Keratinocyte (primary cell): ENCODE measurements around the gene SLC13A3. TPM values are rescaled to one million over a fixed set of nuclear protein-coding genes. Genes with fewer than 3 reads are reported as not detected.

Experiments used
- DNase-seq: peaks from one replicate; pipeline ENCODE4 v3.0.0-alpha.2; 2011; ENCODE audit warnings: low read depth, missing footprints, low spot score
- FAIRE-seq: peaks from 2 replicates; lab custom pipeline; 2011; peaks lifted over from hg19 to GRCh38; lab: Jason Lieb, UNC
- H2AFZ ChIP-seq: 2 replicates; pipeline ENCODE4 v1.6.0; 2012; ENCODE audit warnings: low read length, control low read depth, inconsistent platforms; ENCODE audit not compliant: control insufficient read depth
- H3K27ac ChIP-seq: 2 replicates; pipeline ENCODE4 v1.5.1; 2011; ENCODE audit warnings: low read length; ENCODE audit not compliant: control insufficient read depth, insufficient read depth
- H3K27me3 ChIP-seq: 3 replicates; pipeline ENCODE4 v1.6.0; 2011; ENCODE audit warnings: low read length; ENCODE audit not compliant: control insufficient read depth, insufficient read depth; ENCODE audit errors: extremely low read depth
- H3K36me3 ChIP-seq, 2 experiments: 2 replicates in 1 of 2; 3 replicates in 1 of 2; pipeline ENCODE4 v1.5.1; 2011; ENCODE audit warnings: low read length in 2 of 2, mild to moderate bottlenecking in 1 of 2; ENCODE audit not compliant: control insufficient read depth in 2 of 2, insufficient read depth in 2 of 2; ENCODE audit errors: extremely low read depth in 1 of 2
- H3K4me1 ChIP-seq: 3 replicates; pipeline ENCODE4 v1.5.1; 2011; ENCODE audit warnings: low read length; ENCODE audit not compliant: control insufficient read depth, insufficient read depth; ENCODE audit errors: extremely low read depth
- H3K4me2 ChIP-seq: 3 replicates; pipeline ENCODE4 v1.6.0; 2011; ENCODE audit warnings: low read depth, low read length; ENCODE audit not compliant: control insufficient read depth, insufficient read depth; ENCODE audit errors: extremely low read depth
- H3K4me3 ChIP-seq, 3 experiments: fragments of 200-600 bp in 1 of 3; sonication (generic) in 1 of 3; 2 replicates in 2 of 3; 3 replicates in 1 of 3; pipeline ENCODE4 v1.5.1; 2011 to 2016; ENCODE audit warnings: low read length in 3 of 3, mild to moderate bottlenecking in 3 of 3, control low read depth in 2 of 3, inconsistent platforms in 1 of 3, low read depth in 1 of 3, mixed read lengths in 1 of 3, mixed run types in 1 of 3, moderate library complexity in 1 of 3; ENCODE audit not compliant: control insufficient read depth in 2 of 3, insufficient read depth in 2 of 3; ENCODE audit errors: extremely low read depth in 1 of 3
- H3K79me2 ChIP-seq: 2 replicates; pipeline ENCODE4 v1.6.0; 2012; ENCODE audit warnings: low read length; ENCODE audit not compliant: control insufficient read depth, insufficient read depth
- H3K9ac ChIP-seq: 3 replicates; pipeline ENCODE4 v1.6.0; 2011; ENCODE audit warnings: low read length; ENCODE audit not compliant: control insufficient read depth, insufficient read depth; ENCODE audit errors: extremely low read depth
- H3K9me1 ChIP-seq: 3 replicates; pipeline ENCODE4 v1.6.0; 2011; ENCODE audit warnings: low read length; ENCODE audit not compliant: control insufficient read depth, insufficient read depth; ENCODE audit errors: extremely low read depth
- H3K9me3 ChIP-seq: 2 replicates; pipeline ENCODE4 v1.5.1; 2012; ENCODE audit warnings: low read depth, low read length; ENCODE audit not compliant: control insufficient read depth
- H4K20me1 ChIP-seq: 3 replicates; pipeline ENCODE4 v1.6.0; 2011; ENCODE audit warnings: low read length; ENCODE audit not compliant: control insufficient read depth, insufficient read depth; ENCODE audit errors: extremely low read depth
- CTCF ChIP-seq, 3 experiments: IDR thresholded peaks in 1 of 3; conservative IDR thresholded peaks in 1 of 3; optimal IDR thresholded peaks in 1 of 3; 2 replicates in 2 of 3; 3 replicates in 1 of 3; pipeline versions ENCODE3 to v1.5.1; 2011; ENCODE audit warnings: low read length in 3 of 3, mild to moderate bottlenecking in 3 of 3, moderate library complexity in 2 of 3, control low read depth in 1 of 3, inconsistent platforms in 1 of 3; ENCODE audit not compliant: insufficient read depth in 2 of 3; ENCODE audit errors: extremely low read depth in 1 of 3
- EZH2 ChIP-seq: IDR thresholded peaks from one replicate; pipeline ENCODE4 v1.6.1; 2012; ENCODE audit warnings: inconsistent platforms, mild to moderate bottlenecking, low read length, moderate library complexity
- dilution Hi-C: fragments of 300-500 bp; cut with MboI; formaldehyde crosslinking; loops from one replicate; pipeline ENCODE4 v1.7.0; 2020; ENCODE audit warnings: low sequenced_read_pairs; ENCODE audit not compliant: extremely low pct_ligation_motif_present
- polyA plus RNA-seq, 5 experiments: library from polyadenylated mRNA; depleted of rRNA in 3 of 5; stranded (reverse) in 3 of 5; stranded (forward) in 1 of 5; unstranded in 1 of 5; fragments of >200 nt; gene quantifications; 1 replicate in 1 of 5; 2 replicates in 3 of 5; 3 replicates in 1 of 5; pipeline versions ENCODE4 v1.2.1 to v1.2.3, GENCODE V29; 2011 to 2012; ENCODE audit warnings: missing spikeins in 2 of 5, low read depth in 1 of 5, low replicate concordance in 1 of 5

The SLC13A3 gene
- polyA plus RNA-seq, 1 donor (not counting 4 experiments of a cell fraction or from before 2014, with no cell fraction given), result 4.5 TPM

DNA sequence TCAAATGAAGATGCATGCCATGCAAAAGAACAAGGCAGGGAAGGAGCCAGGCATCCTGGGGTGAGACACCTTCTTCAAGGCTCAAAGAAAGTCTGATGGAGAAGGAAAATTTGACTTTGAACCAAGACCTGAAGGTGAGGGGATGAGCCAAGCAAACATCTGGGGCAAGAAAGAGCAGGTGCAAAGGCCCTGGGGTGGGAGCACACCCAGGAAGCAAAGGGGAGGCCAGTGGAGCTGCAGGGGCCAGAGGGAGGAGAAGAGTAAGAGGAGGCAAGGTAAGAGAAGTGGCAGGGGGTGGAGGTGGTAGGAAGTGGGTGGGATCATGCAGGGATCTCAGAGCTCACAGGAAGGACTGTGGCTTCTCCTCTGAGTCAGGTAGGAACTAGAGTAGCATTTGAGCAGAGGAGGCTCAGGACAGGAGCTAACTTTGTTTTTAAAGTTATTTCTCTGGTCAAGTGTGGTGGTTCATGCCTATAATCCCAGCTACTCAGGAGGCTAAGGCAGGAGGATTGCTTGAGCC lies 49.6 kb downstream of the SLC13A3 start:
- no peak for TF ChIP-seq EZH2
- no peak for TF ChIP-seq CTCF (optimal IDR thresholded peaks at IDR 0.05 in 1 of 3, IDR thresholded peaks at IDR 0.05 in 1 of 3, conservative IDR thresholded peaks at IDR 0.05 in 1 of 3; ENCODE audit: extremely low read depth in 1 of 3, insufficient read depth in 2 of 3, low read length in 3 of 3)
- Histone ChIP-seq H3K4me3 (no peak overlapping the region), H3K27ac (no peak overlapping the region), H4K20me1 (no peaks in the 10 kb centered on the region), H3K4me2 (no peak overlapping the region), H3K9ac (no peak overlapping the region), H3K9me1 (no peaks in the 10 kb centered on the region), H3K79me2 (no peaks in the 10 kb centered on the region), H2AFZ (no peak overlapping the region), H3K36me3 (no peaks in the 10 kb centered on the region), H3K4me1 (no peaks in the 10 kb centered on the region), H3K27me3 (no peaks in the 10 kb centered on the region), H3K9me3 (no peaks in the 10 kb centered on the region)
- DNase-seq (no peak), FAIRE-seq (no peak)
- dilution Hi-C loops, result no loop called here

DNA sequence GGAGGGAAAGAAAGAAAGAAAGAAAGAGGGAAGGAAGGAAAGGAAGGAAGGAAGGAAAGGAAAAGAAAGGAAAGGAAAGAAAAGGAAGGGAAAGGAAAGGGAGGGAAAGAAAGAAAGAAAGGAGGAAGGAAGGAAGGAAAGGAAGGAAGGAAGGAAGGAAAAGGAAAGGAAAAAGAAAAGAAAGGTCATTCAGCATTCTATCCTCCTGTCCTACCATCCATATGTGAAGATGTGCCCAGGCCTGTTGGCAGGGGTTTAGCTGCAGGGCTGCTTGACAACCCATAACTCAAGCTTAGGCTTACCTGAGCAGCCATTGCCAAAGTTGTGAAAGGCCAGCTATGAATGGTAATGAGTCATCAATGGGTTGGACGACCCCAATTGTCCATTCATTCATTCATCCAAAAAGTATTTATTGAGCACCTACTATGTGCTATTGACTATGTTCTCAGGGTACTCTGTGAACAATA lies 50.9 kb downstream of the SLC13A3 start:
- Histone ChIP-seq H3K27ac (no peak overlapping the region), H2AFZ (no peak overlapping the region), H3K4me1 (no peaks in the 10 kb centered on the region), H3K9ac (no peak overlapping the region), H3K9me1 (no peaks in the 10 kb centered on the region), H3K79me2 (no peaks in the 10 kb centered on the region), H4K20me1 (no peaks in the 10 kb centered on the region), H3K27me3 (no peaks in the 10 kb centered on the region), H3K4me2 (no peak overlapping the region), H3K36me3 (no peaks in the 10 kb centered on the region), H3K9me3 (no peaks in the 10 kb centered on the region), H3K4me3 (no peak overlapping the region)
- no peak for DNase-seq
- no peak for FAIRE-seq
- TF ChIP-seq CTCF (optimal IDR thresholded peaks at IDR 0.05 in 1 of 3, IDR thresholded peaks at IDR 0.05 in 1 of 3, conservative IDR thresholded peaks at IDR 0.05 in 1 of 3; ENCODE audit: extremely low read depth in 1 of 3, insufficient read depth in 2 of 3, low read length in 3 of 3) (no peak), EZH2 (no peak)
- dilution Hi-C loops, result no loop called here
